ENCODE data around the gene CLEC1A. TPM values are rescaled to one million over a fixed set of nuclear protein-coding genes. Genes with fewer than 3 reads are reported as not detected.

CLEC1A gene
- total RNA-seq = 1 to 10 TPM in 1 of 6 donors, under 1 TPM in 5; 0.24 to 1.8 (median 0.77) TPM
- 1 to 10 TPM in 1 of 2 donors, under 1 TPM in 1; 0.80 to 3.0 TPM for polyA plus RNA-seq

- intact Hi-C loops (cut with DNase I) = no loop called here
- no peaks in the 10 kb centered on the region for H3K4me1 ChIP-seq
- H3K36me3 ChIP-seq = no peaks in the 10 kb centered on the region
- H3K27ac ChIP-seq = peak within 1 kb of the TSS in 1 of 4 donors; percentile 17
- H3K27me3 ChIP-seq = peaks cover 0 to 3% (median 0%) of the 10 kb centered on the region in 4 donors
- 55 to 56% methylated on average over 10 of the region's 10 CpGs for WGBS, 2 donors
- ATAC-seq (no peak), DNase-seq (no peak), FAIRE-seq (no peak)
- TF ChIP-seq CTCF (IDR thresholded peaks at IDR 0.05) = no peak
- peak within 1 kb of the TSS in 1 of 4 donors; percentile 5 for H3K4me3 ChIP-seq
- no peaks in the 10 kb centered on the region for H3K9me3 ChIP-seq
These were observed at the start of gene CLEC1A for GRCh38 chr12:10098791-10099190. CLEC1A (minus strand) TSS chr12:10098985; CDS start chr12:10098922, 63 bp downstream.

DNA sequence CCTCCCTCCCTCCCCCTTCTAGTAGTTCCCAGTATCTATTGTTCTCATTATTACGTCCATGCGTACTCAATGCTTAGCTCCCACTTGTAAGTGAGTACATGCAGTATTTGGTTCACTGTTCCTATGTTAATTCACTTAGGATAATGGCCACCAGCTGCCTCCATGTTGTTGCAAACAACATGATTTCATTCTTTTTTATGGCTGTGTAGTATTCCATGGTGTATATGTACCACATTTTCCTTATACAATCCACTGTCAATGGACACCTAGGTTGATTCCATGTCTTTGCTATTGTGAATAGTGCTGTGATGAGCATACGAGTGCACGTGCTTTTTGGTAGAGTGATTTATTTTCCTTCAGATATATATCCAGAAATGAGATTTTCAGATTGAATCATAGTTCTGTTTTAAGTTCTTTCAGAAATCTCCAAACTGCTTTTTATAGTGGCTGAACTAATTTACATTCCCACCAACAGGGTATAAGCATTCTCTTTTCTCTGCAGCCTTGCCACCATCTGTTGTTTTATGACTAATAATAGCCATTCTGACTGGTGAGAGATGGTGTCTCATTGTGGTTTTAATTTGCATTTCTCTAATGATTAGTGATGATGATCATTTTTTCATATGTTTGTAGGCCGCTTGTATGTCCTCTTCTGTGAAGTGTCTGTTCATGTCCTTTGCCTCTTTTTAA lies 49.1 kb upstream of the CLEC1A start:
- FAIRE-seq = no peak
- H3K4me3 ChIP-seq = no peak overlapping the region
- no peaks in the 10 kb centered on the region for H3K36me3 ChIP-seq
- 86 to 87% methylated on average over 5 of the region's 5 CpGs for WGBS, 2 donors
- no peak overlapping the region for H3K27ac ChIP-seq
- H3K9me3 ChIP-seq = no peaks in the 10 kb centered on the region
- intact Hi-C loops (cut with DNase I) = no loop called here
- no peaks in the 10 kb centered on the region for H3K27me3 ChIP-seq
- no peak for DNase-seq
- no peak for ATAC-seq
- no peaks in the 10 kb centered on the region for H3K4me1 ChIP-seq
- TF ChIP-seq CTCF (IDR thresholded peaks at IDR 0.05) = no peak

DNA sequence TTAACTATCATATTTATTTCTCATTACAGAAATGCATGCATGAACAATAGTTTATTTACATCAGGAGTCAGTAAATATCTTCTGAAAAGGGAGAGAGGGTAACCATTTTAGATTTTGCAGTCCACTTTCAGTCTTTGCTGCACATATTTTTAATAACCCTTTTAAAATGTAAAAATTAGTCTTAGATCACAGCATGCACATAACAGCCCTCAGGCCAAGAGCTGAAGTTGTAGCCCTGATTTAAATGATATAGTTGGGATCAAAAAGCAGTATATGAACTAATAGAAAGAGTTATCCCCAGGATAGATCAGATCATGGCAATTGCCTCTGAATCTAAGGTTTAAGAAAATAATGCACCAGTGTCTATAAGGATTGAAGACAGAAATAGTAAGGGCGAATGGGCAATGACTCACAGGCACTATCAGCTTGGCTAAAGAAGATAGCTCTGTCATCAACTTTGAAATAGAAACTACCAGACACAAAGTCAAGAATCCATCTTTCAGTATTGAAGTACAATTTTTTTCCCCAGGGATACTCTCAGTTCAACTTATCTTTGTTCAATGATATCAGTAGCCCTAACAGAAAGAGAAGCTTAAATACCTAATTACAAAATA lies 44.3 kb upstream of the CLEC1A start:
- FAIRE-seq = no peak
- ATAC-seq = no peak
- Histone ChIP-seq H3K27me3 (no peaks in the 10 kb centered on the region), H3K9me3 (no peaks in the 10 kb centered on the region), H3K27ac (no peak overlapping the region), H3K36me3 (no peaks in the 10 kb centered on the region), H3K4me1 (no peaks in the 10 kb centered on the region), H3K4me3 (no peak overlapping the region)
- TF ChIP-seq CTCF (IDR thresholded peaks at IDR 0.05) = no peak
- DNase-seq = no peak
- intact Hi-C loops (cut with DNase I) = no loop called here
- WGBS, 2 donors = 0% methylated on average over 1 of the region's 1 CpG

DNA sequence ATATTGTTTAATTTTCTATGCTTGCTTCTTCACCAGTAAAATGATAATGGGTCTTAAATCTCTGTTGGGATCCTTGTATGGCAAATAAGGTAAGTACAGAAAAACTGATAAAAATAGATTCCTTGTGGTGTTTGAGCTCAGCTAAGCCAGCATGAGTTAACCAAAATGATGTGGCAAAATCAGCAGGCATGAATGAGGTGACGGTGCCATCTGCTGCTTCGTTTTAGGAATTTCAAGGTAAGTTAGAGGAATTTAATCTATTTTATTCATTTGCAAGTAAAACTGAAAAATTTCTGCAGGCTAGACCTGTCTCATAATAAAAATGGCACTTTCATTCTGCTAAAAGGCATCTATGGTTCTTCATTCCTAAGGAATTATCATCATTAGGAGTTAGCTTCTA lies 41.2 kb upstream of the CLEC1A start:
- H3K9me3 ChIP-seq = no peaks in the 10 kb centered on the region
- no peaks in the 10 kb centered on the region for H3K36me3 ChIP-seq
- ATAC-seq (peak in 3 of 4 donors; percentile 52 to 76 (median 58)), DNase-seq (no peak), FAIRE-seq (peak; percentile 20)
- WGBS, 2 donors = 14 to 15% methylated on average over 2 of the region's 2 CpGs
- no peaks in the 10 kb centered on the region for H3K27me3 ChIP-seq
- no peak overlapping the region for H3K27ac ChIP-seq
- no peaks in the 10 kb centered on the region for H3K4me1 ChIP-seq
- H3K4me3 ChIP-seq = no peak overlapping the region
- peak in 1 of 4 donors; percentile 11 for TF ChIP-seq CTCF (IDR thresholded peaks at IDR 0.05)
- intact Hi-C loops (cut with DNase I) = no loop called here

Measured in pancreas (tissue), 10 donors.